Mucosa of stomach (tissue), 1 donor: Measurements from ENCODE around the gene ANKRD11.
A peak's percentile ranks its signal among the peaks of the same experiment; 100 is the strongest.
"Not testable (repeated sequence)": the region's sequence is repeated elsewhere in the genome, so short reads cannot be mapped to it uniquely, and the experiment has no call there.

Experiments used
- H3K27me3 ChIP-seq: one replicate; pipeline ENCODE4 v1.7.0; 2013; ENCODE audit warnings: mild to moderate bottlenecking, low read length; ENCODE audit not compliant: control insufficient read depth, insufficient read depth
- H3K36me3 ChIP-seq: one replicate; pipeline ENCODE4 v1.7.0; 2013; ENCODE audit warnings: low read length; ENCODE audit not compliant: control insufficient read depth, insufficient read depth
- H3K4me1 ChIP-seq: one replicate; pipeline ENCODE4 v1.7.0; 2013; ENCODE audit warnings: mild to moderate bottlenecking, low read length; ENCODE audit not compliant: control insufficient read depth, insufficient read depth
- H3K4me3 ChIP-seq: one replicate; pipeline ENCODE4 v1.7.0; 2013; ENCODE audit warnings: low read length
- H3K9ac ChIP-seq: one replicate; pipeline ENCODE4 v1.7.0; 2013; ENCODE audit warnings: mild to moderate bottlenecking, low read length, moderate library complexity
- H3K9me3 ChIP-seq: one replicate; pipeline ENCODE4 v1.7.0; 2013; ENCODE audit warnings: mild to moderate bottlenecking, low read length, moderate library complexity; ENCODE audit not compliant: control insufficient read depth
- donor health status: Pancreatic carcinoma.

Gene ANKRD11

DNA sequence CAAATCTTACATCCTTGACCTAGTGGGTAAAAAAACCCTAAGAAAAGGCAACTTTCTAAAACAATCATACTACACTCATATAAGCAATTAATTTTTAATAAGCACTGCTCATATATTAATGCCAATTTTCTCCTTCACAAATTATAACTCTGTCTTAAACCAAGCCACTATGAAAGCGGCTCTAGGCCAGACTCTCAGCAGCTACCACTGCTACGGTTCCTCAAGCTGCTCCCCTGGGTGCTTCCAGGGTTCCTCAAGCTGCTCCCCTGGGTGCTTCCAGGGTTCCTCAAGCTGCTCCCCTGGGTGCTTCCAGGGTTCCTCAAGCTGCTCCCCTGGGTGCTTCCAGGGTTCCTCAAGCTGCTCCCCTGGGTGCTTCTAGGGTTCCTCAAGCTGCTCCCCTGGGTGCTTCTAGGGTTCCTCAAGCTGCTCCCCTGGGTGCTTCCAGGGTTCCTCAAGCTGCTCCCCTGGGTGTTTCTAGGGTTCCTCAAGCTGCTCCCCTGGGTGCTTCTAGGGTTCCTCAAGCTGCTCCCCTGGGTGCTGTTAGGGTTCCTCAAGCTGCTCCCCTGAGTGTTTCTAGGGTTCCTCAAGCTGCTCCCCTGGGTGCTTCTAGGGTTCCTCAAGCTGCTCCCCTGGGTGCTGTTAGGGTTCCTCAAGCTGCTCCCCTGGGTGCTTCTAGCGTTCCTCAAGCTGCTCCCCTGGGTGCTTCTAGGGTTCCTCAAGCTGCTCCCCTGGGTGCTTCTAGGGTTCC lies 35.8 kb downstream of the ANKRD11 start:
- H3K4me1 ChIP-seq: peaks cover 27% of the 10 kb centered on the region
- H3K36me3 ChIP-seq, H3K9ac ChIP-seq, H3K27me3 ChIP-seq, H3K9me3 ChIP-seq, H3K4me3 ChIP-seq: not testable (repeated sequence)

DNA sequence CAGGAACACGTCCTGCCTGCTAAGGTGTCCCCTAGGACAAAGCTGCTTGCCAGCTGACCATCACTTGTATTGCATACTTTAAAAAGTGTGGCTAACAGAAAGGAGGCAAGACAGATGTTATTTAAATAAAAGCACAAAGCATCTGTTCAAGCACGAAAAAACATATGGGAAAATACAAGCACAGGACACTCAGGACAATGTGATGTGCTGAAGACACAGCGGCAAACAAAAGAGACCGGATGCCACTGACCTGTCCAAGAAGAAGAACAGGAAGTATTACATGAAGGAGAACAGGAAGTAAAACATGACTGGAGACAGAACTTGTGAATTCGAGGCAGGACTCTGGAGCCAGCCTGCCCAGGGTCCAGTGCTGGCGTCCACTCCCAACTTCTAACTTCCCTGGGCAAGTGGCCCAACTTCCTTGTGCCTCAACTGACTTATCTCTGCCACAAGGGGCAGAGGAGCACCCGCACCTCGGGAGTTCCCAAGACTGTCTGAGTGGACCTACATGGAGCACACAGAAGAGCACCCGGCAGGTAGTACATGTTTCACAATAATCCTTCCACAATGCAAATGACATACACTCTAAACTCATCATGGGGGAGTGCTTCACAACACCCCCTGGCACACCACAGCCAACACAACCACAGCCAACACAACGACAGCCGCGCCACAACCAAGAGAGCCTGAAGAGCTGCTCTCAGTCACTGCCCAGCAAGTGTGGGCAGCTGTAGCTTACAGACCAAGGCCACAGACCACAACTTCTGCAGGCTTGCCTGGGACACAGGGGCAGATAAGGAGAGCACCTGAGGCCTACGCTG lies 36.6 kb downstream of the ANKRD11 start:
- H3K9me3 ChIP-seq: no peaks in the 10 kb centered on the region

DNA sequence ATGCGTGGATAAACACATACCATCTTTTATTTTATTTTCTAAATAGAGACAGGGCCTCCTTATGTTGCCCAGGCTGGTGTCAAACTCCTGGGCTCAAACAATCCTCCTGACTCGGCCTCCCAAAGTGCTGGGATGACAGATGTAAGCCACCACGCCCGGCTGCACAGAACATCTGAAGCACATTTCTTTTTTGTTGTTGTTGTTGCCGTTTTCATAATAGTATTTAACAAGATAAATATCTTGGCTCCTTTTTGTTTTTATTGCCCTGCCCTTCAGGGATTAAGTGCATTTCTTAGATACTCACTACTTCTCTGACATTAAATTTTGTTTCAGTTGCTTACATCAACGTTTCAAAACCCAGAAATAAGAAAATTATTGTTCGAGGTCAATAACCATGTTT lies 37.4 kb downstream of the ANKRD11 start:
- Histone ChIP-seq H3K27me3 (no peaks in the 10 kb centered on the region), H3K9me3 (no peaks in the 10 kb centered on the region), H3K4me1 (peaks cover 27% of the 10 kb centered on the region), H3K9ac (no peak overlapping the region), H3K4me3 (no peak overlapping the region), H3K36me3 (no peaks in the 10 kb centered on the region)

More for the DNA sequence above, 36.6 kb downstream of the ANKRD11 start:
- no peaks in the 10 kb centered on the region for H3K36me3 ChIP-seq
- H3K9ac ChIP-seq: no peak overlapping the region
- peaks cover 27% of the 10 kb centered on the region for H3K4me1 ChIP-seq
- no peaks in the 10 kb centered on the region for H3K27me3 ChIP-seq
- H3K4me3 ChIP-seq: no peak overlapping the region

DNA sequence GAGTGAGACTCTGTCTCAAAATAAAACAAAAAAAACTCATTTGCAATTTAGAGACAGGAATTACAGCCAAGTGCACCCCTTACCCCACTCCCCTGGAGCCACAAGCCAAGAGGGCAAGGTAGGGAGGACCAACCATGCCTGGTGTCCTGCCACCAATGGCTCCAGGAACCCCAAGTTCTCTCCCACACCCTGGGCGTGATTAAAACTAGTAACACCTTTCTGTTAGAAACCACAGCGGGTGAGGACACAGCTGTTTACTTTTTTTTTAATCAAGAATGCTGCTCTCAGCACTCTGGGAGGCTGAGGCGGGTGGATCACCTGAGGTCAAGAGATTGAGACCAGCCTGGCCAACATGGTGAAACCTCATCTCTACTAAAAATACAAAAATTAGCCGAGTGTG lies 38.1 kb downstream of the ANKRD11 start:
- Histone ChIP-seq H3K27me3 (no peaks in the 10 kb centered on the region), H3K4me3 (no peak overlapping the region), H3K36me3 (no peaks in the 10 kb centered on the region), H3K4me1 (peaks cover 29% of the 10 kb centered on the region), H3K9ac (no peak overlapping the region), H3K9me3 (no peaks in the 10 kb centered on the region)

DNA sequence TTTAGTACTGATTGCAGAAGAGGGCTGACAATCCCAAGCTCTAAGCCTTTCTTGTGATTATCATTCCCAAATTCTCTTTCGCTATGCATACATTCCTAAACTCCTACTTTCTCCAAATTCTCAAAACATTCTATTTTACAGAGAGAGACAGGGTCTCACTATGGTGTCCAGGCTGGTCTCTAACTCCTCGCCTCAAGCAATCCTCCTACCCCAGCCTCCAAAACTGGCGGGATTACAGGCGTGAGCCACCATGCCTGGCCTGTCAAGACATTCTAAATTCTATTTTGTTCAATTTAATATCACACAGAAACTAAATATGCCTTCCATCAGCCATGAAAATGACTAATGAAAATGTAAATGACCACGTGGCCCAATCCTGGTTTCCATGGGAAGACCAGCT lies 39.8 kb downstream of the ANKRD11 start:
- no peak overlapping the region for H3K4me3 ChIP-seq
- no peak overlapping the region for H3K9ac ChIP-seq
- peaks cover 44% of the 10 kb centered on the region for H3K4me1 ChIP-seq
- H3K27me3 ChIP-seq: no peaks in the 10 kb centered on the region
- no peaks in the 10 kb centered on the region for H3K36me3 ChIP-seq
- H3K9me3 ChIP-seq: no peaks in the 10 kb centered on the region

DNA sequence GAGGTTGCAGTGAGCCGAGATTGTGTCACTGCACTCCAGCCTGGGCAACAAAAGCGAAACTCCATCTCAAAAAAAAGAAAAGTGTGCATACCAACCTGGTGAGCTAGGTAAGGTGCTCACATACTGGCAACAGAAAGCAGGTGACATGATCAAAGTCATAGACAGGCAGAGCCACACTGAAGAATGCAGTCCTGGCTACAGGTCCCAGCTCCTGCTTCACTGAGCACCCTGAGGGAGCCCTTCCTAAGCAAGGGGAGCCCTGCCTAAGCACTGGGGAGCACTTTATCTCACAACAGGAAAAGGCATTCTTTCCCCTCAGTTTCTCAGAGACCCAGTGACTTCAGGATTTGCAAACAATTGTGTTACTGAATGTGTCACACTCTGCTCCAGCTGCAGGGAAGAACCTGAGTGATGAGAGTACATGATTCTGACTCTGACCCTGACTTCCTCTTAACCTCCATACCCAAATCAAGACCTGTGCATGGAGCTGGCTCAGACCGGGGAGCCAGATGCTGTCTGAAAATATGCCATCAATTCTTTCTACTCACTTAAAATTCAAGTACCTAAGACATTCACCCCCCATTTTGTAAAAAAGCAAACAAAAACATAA lies 40.5 kb downstream of the ANKRD11 start:
- Histone ChIP-seq H3K9ac (no peak overlapping the region), H3K36me3 (no peaks in the 10 kb centered on the region), H3K9me3 (no peaks in the 10 kb centered on the region), H3K4me1 (peaks cover 51% of the 10 kb centered on the region), H3K27me3 (no peaks in the 10 kb centered on the region), H3K4me3 (no peak overlapping the region)

DNA sequence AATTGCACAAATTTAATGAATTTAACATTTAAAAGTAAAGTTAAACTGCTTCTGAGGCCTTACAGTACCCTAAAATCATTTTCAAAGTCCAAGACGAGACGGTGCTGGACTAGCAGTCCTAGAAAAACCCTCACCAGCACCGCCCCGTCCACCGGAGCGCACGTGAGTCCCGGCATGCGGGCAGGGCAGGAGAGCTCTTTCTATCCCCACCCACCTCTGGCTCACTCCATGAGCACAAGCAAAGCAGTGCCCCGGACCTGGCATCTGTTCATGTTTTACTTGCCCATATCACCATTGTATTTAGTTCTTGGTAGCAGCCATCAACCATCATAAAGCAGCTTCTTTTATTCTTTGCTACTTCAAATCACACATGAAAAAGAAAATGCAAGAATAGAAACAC lies 41.7 kb downstream of the ANKRD11 start:
- Histone ChIP-seq H3K27me3 (no peaks in the 10 kb centered on the region), H3K4me3 (no peak overlapping the region), H3K4me1 (peaks cover 52% of the 10 kb centered on the region), H3K9me3 (no peaks in the 10 kb centered on the region), H3K36me3 (no peaks in the 10 kb centered on the region), H3K9ac (no peak overlapping the region)

DNA sequence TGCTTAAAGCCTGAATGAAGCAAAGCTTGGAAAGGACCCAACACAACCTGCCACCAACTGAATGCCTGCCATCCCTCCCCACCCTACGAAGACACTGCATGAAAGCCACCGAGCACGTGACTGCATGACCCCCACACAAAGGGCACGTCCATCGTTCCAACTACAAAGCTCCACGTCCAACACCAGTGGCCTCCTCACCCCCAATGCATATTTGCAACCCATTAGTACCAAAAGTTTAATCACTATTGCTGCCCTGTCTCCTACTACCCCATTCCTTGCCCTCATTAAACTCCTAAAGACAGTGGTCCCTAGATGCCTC lies 43.4 kb downstream of the ANKRD11 start:
- Histone ChIP-seq H3K36me3 (no peaks in the 10 kb centered on the region), H3K9me3 (no peaks in the 10 kb centered on the region), H3K4me1 (peaks cover 54% of the 10 kb centered on the region), H3K27me3 (no peaks in the 10 kb centered on the region), H3K9ac (no peak overlapping the region), H3K4me3 (no peak overlapping the region)

DNA sequence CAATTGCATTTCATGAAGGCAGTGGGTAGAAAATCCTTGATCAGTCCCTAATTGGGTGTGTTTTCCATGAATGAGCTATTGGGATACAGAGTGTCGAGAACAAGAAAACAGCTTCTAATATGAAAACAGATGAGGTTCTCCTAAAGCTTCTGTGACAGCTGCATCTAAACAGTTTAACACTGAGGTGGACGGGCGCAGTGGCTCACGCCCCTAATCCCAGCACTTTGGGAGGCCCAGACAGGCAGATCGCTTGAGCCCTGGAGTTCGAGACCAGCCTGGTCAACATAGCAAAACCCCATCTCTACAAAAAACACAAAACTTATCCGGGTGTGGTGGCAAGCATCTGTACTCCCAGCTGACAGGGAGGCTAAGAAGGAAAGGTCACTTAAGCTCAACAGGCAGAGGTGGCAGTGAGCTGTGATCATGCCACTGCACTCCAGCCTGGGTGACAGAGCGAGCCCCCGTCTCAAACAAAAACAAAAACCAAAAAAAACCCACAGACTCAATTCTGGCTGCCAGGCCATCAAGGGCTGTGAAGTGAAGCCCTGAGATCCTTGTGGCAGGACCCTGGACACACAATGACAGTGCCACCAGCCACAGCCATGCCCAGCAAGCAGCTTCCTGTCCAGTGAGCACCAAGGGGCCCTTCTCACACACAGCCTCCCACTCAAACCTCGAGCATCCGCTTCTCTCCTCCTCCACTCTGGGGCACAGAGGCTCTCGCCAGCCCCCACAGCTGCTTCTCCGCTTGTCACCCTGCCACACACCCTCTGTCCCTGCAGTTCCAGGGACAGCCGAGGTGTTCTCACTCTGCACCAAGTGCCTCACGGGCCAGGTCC lies 44.0 kb downstream of the ANKRD11 start:
- Histone ChIP-seq H3K9ac (peak overlapping the region; percentile 12), H3K4me1 (peaks cover 54% of the 10 kb centered on the region), H3K27me3 (no peaks in the 10 kb centered on the region), H3K4me3 (no peak overlapping the region), H3K36me3 (no peaks in the 10 kb centered on the region), H3K9me3 (no peaks in the 10 kb centered on the region)

DNA sequence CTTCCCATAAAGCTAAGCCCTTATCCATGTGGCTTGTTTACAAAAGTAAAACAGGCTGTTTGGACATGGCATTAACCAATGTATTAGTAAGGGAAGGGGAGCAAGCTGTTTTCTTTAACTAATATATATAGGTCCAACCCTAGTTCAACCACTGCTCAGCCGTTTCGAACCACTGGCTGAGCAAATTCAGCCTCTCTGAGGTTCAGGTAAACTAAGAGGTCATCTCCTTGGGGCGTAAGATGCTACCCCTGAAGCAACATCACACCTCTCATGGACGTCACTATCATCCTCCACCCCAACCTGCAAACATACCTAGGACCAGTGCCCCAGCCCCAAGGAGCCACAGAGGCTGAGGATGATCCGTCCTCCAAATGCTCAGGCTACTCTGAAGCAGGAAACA lies 45.2 kb downstream of the ANKRD11 start:
- Histone ChIP-seq H3K36me3 (no peaks in the 10 kb centered on the region), H3K9ac (no peak overlapping the region), H3K9me3 (no peaks in the 10 kb centered on the region), H3K27me3 (no peaks in the 10 kb centered on the region), H3K4me3 (no peak overlapping the region), H3K4me1 (peaks cover 49% of the 10 kb centered on the region)

DNA sequence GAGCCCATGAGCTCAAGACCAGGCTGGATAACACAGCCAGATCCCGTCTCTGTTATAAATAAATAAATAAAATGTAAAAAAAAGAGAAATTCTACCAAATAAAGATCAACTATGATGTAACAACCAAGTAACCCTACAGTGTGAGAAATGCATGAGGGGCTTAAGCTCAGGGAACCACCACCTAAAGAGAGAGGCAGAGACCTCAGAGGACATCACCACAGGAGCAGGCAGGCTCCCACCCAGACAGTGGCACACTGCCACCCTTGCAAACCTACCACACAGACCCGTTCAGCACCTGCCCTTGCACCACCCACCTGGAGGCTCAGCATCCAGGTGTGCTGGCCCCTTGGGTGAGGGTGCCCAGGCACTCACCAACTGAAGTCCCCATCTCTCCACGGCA lies 45.6 kb downstream of the ANKRD11 start:
- H3K9ac ChIP-seq: no peak overlapping the region
- peaks cover 49% of the 10 kb centered on the region for H3K4me1 ChIP-seq
- no peaks in the 10 kb centered on the region for H3K36me3 ChIP-seq
- no peaks in the 10 kb centered on the region for H3K9me3 ChIP-seq
- H3K27me3 ChIP-seq: no peaks in the 10 kb centered on the region
- no peak overlapping the region for H3K4me3 ChIP-seq
